ENCODE measurements around the gene SMCO4. TPM values are rescaled to one million over a fixed set of nuclear protein-coding genes. Genes with fewer than 3 reads are reported as not detected.

Gene SMCO4
- total RNA-seq, 4 donors from 2014 or later, result 7.1 to 28.2 (median 13.0) TPM

DNA sequence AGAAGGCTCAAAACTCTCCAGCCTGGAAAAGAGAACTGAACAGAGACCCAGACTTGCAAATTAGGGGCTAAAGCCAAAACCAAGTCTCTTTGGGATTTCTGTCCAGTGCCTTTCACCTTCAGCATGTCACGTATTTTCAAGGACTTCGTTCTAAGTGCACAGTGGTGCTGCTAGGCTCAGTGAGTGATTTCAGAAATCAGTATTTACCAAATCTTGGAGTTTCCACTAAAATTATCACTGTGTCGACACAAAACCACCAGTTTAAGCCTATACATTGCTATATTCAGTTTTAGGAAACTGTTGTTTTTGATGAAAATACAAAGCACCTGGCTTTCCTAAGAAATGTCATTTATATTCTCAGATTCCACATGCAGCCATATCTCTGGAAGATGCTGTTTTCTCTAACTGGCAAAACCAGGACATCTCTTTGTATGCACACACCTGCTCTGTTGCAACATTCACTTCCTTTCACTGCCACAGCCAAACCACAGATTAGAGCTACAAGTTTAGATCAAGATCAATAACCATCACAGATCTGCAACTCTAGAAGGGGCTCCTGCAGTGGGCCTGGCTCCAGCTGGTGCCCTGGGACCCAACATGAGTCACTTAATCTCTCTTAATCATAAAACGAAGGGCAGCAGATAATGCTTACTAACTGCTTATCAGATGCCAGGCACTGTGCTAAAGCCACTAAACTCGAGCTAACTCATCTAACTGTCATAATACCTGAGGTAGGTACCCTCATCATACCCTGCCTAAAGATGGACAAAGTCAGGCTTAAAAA is 22.3 kb downstream of the SMCO4 start:
- TF ChIP-seq CTCF (IDR thresholded peaks at IDR 0.05), result no peak
- no peak for TF ChIP-seq POLR2A (IDR thresholded peaks at IDR 0.05)

GRCh38 chr11:93519179-93519578 is 24.0 kb downstream of the SMCO4 start:
- Histone ChIP-seq H3K27ac (no peak overlapping the region), H3K27me3 (no peaks in the 10 kb centered on the region), H3K4me1 (peaks cover 0 to 8% (median 0%) of the 10 kb centered on the region in 3 donors), H3K36me3 (no peaks in the 10 kb centered on the region), H3K4me3 (no peak overlapping the region), H3K9me3 (no peaks in the 10 kb centered on the region)
- DNase-seq, result no peak
- 55 to 100% methylated on average over 1 of the region's 1 CpG for WGBS, 2 donors
- no peak for TF ChIP-seq CTCF (IDR thresholded peaks at IDR 0.05)
- no peak for TF ChIP-seq POLR2A (IDR thresholded peaks at IDR 0.05)
- intact Hi-C loops (cut with DNase I), result no loop called here

More for the DNA sequence above, 22.3 kb downstream of the SMCO4 start:
- H3K4me3 ChIP-seq, result no peak overlapping the region
- 58 to 75% methylated on average over 5 of the region's 5 CpGs for WGBS, 2 donors
- no peak for DNase-seq
- no peak overlapping the region for H3K27ac ChIP-seq
- no peaks in the 10 kb centered on the region for H3K27me3 ChIP-seq
- no peaks in the 10 kb centered on the region for H3K36me3 ChIP-seq
- intact Hi-C loops (cut with DNase I), result no loop called here
- peaks cover 0 to 20% (median 4%) of the 10 kb centered on the region in 3 donors for H3K4me1 ChIP-seq
- no peaks in the 10 kb centered on the region for H3K9me3 ChIP-seq

GRCh38 chr11:93518081-93518480 is 25.1 kb downstream of the SMCO4 start:
- TF ChIP-seq CTCF (IDR thresholded peaks at IDR 0.05) (no peak), POLR2A (IDR thresholded peaks at IDR 0.05) (no peak)
- Histone ChIP-seq H3K27ac (no peak overlapping the region), H3K9me3 (no peaks in the 10 kb centered on the region), H3K27me3 (no peaks in the 10 kb centered on the region), H3K4me3 (no peak overlapping the region), H3K4me1 (peaks cover 0 to 8% (median 0%) of the 10 kb centered on the region in 3 donors), H3K36me3 (no peaks in the 10 kb centered on the region)
- 79 to 85% methylated on average over 3 of the region's 3 CpGs for WGBS, 2 donors
- intact Hi-C loops (cut with DNase I), result no loop called here
- no peak for DNase-seq

- TF ChIP-seq POLR2A (IDR thresholded peaks at IDR 0.05), result no peak
- TF ChIP-seq CTCF (IDR thresholded peaks at IDR 0.05), result no peak
- Histone ChIP-seq H3K4me1 (peaks cover 0 to 8% (median 0%) of the 10 kb centered on the region in 3 donors), H3K27ac (no peak overlapping the region), H3K4me3 (no peak overlapping the region), H3K27me3 (no peaks in the 10 kb centered on the region), H3K9me3 (no peaks in the 10 kb centered on the region), H3K36me3 (no peaks in the 10 kb centered on the region)
- intact Hi-C loops (cut with DNase I), result no loop called here
- DNase-seq, result no peak
- WGBS, 2 donors, result 91 to 92% methylated on average over 4 of the region's 4 CpGs
Measured at GRCh38 chr11:93517611-93518010, 25.6 kb downstream of the SMCO4 start.

DNA sequence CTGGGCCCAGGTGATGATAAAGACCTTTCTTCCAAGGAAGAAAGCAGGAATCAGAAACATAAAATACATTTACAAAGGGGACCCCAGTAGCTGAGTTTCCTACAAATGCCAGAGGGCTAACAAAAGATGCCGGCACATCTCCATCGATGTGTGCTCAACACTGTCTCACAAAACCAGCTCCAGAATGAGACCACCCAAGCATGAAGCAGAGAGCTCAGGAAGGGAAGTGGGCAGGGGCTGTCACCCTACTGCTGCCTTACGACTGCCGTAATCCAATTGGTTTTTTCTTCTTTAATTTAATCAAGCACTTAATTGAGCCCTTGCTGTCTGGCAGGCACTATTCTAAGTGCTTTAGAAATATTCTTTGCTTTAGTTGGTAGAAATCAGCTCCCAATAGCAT is 26.1 kb downstream of the SMCO4 start:
- no peak overlapping the region for H3K27ac ChIP-seq
- no peaks in the 10 kb centered on the region for H3K9me3 ChIP-seq
- H3K27me3 ChIP-seq, result no peaks in the 10 kb centered on the region
- WGBS, 2 donors, result 86 to 90% methylated on average over 4 of the region's 4 CpGs
- H3K36me3 ChIP-seq, result no peaks in the 10 kb centered on the region
- DNase-seq, result no peak
- H3K4me3 ChIP-seq, result no peak overlapping the region
- intact Hi-C loops (cut with DNase I), result no loop called here
- peaks cover 0 to 8% (median 0%) of the 10 kb centered on the region in 3 donors for H3K4me1 ChIP-seq
- TF ChIP-seq CTCF (IDR thresholded peaks at IDR 0.05) (no peak), POLR2A (IDR thresholded peaks at IDR 0.05) (no peak)

Measured in esophagus squamous epithelium (tissue), 5 donors.